Muscle of back (tissue), 13 donors: Measurements from ENCODE around the gene OR8K3. TPM values are rescaled to one million over a fixed set of nuclear protein-coding genes. Genes with fewer than 3 reads are reported as not detected.

Experiments
- DNase-seq, 3 donors: peaks; one replicate each; pipeline versions ENCODE4 v3.0.0 to v3.0.0-alpha.2; 2013
- long read RNA-seq, 9 donors: transcript quantifications; one replicate each; lab custom pipeline, GENCODE V29; 2026
- polyA plus RNA-seq, 10 donors: library from polyadenylated mRNA; unstranded; fragments of 120-200 nt; gene quantifications; one replicate each; pipeline ENCODE4 v1.2.1, GENCODE V29; 2013; ENCODE audit not compliant: insufficient read length in 10 of 10

OR8K3 gene
- polyA plus RNA-seq, result not detected
- long read RNA-seq, donor 1, result 0 reads
- long read RNA-seq, donor 2, result 0 reads
- long read RNA-seq, donor 3, result 0 reads
- long read RNA-seq, donor 4, result 0 reads
- long read RNA-seq, donor 5, result 0 reads
- long read RNA-seq, donor 6, result 0 reads
- long read RNA-seq, donor 7, result 0 reads
- long read RNA-seq, donor 8, result 0 reads
- long read RNA-seq, donor 9, result 0 reads

DNA sequence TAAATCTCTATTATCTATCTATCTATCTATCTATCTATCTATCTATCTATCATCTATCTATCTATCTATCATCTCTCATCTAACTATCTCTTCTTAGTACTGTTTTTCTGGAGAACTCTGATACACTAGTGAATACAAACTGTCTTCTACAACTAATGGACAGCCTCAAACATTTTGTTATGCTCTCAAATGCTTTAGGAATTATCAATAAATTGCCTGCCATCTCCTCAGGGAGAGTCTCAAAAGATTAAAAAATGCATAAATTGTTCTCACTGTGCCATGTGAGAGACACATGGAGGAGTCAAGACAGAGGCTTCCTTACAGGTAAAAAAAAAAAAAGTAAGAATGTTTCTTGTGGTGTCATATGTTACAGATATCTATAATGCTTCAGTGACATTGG lies at the start of gene OR8K3:
OR8K3 (plus strand) TSS at position 301 of the 400 bp plus-strand sequence. CDS start 3,163 bp downstream, outside the sequence.
- DNase-seq, result no peak

DNA sequence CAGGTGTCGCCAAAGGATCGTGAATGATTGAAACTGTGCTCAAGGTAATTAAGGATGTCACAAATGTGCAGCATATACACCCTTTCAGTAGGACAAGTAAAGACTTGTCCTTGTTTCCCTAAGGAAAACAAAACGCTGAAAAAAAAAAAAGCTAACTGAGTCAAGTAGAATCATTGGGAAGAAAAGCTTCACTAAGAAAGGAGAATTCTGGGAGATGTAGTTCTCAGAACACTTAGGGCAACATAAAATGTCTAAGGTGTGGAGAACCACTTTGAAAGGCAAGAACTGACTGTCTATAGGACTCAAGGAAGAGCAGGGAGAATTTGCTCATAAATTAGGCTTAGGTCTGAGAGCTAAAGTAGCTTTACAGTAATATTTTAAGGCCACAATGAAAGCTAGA lies 43.9 kb upstream of the OR8K3 start:
- DNase-seq, result no peak

DNA sequence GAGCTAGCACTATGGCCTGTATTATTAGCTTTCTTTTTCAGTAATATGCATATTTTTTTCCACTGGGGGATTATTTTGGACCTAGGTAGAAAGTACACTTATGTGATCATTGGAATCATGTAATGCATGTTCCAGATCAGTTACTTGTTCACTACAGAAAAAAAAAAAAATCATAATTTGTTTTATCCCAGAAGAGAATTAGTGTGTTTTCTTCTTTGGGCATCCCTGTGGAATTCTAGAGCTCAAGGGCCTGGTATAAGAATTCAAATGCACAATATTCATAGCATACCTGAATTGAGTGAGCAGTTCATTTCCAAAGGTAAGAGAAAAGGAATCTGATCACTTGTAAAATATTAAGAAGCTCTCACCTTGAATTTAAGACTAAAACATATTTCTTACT lies 41.1 kb upstream of the OR8K3 start, which contains the start of gene OR5T1:
OR5T1 (plus strand) TSS at position 301 of the 400 bp plus-strand sequence. CDS start 1,485 bp downstream, outside the sequence.
- DNase-seq, result no peak

DNA sequence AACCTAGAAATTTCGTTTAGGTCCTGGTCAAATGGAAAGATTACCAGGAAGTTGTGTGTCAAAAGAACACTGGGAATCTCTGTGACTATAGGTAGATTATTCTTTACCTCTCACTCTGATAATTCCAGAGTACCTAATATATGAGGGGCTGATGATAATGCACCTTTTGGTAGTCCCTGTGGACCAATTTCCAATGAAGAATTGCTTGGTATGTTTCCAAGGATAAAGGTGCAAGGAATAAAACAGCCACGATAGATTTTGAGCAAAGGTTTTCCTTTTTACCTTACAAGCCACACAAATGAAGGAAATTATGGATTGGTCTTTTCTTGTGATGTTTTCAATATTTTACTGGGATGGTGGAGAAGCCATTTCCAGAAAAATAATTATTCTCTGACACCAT lies 22.8 kb upstream of the OR8K3 start, which contains the start of gene OR8H1:
OR8H1 (minus strand) TSS at position 101 of the 400 bp plus-strand sequence. CDS start 1,192 bp downstream, outside the sequence.
- DNase-seq, result no peak

GRCh38 chr11:56296898-56297297 lies 18.0 kb upstream of the OR8K3 start:
- no peak for DNase-seq

DNA sequence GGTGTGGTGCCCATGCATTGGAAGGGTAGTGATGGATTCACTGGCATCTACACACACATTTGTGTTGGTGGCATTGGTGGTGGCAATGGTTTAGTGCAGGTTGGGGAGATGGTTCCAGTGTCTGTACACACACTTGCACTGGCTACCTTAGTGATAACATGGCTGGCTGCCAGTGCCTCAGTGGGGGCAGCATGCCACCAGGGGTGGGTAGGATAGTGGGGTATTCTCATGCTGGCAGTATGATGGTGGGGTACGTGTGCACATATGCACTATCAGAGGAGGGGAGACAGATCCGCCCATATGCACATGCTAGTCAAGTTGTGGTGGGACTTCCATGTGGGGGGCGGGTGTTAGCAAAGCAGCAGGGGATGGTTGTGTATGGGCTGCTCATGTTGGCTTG lies 7.1 kb upstream of the OR8K3 start:
- no peak for DNase-seq

DNA sequence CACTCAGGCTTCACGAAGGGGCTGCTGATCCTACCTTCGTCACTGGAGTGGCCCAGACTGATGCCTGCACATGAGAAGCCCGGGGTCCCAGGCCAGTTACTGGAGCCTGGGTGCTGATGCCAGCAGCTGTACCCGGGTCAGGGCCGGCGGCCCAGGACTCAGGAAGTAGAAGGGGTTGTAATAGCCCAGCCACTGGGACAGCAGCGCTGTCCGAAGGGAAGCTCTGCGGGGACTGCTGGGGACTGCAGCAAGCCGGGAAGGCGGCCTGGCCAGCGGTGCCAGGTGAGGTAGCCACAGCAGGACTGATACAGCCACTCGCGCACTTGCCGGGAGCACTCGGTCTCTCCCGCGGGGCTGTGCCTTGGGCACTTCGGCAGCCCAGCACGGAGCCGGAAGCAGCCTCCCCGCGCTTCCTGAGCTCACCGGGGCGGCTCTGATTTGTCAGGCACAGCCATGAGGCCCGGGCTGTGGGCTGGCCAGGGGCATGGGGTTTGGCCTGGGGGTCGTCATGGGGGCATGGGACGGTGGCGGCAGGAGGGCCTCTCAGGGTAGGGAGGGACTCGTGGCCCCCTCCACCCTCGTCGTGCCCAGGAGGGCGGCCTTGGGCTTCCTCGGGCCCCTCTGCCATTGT lies 17.0 kb downstream of the OR8K3 start:
- no peak for DNase-seq

DNA sequence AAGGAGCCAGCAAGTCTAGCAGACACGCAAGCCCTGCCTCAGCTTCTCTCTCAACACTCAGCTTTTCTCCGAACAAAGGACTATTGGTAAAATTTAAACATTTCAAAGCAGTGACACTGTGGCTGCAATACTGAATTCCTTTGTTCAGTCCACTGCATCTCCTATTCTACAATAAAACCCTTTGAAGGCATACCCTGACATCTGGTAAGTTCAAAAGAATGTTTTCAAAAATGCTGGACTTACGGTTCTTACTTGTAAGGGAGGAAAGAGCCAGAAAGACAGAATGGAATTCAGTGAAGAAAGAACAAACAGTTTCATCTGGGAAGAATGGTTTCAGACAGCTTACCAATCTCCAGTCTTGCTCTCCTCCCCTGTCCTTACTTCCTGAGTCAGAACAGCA lies 18.2 kb downstream of the OR8K3 start:
- DNase-seq, result no peak

- no peak for DNase-seq
Observed at GRCh38 chr11:56340289-56340688, 25.3 kb downstream of the OR8K3 start.

DNA sequence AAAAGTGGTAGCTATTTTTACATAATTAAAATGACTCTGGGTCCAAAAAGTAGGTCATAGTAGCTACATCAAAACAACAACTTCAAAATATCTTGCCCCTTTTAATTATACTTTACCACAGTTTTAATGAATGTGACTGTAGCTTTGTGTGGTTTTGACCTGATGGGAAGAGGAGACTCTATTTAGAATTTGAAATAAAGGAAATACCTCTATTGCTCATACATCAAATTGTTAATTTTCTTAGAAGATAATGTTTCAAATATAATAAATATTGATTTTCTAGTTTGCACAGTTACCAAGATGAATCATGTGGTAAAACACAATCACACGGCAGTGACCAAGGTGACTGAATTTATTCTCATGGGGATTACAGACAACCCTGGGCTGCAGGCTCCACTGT lies 30.8 kb downstream of the OR8K3 start, which contains the start of gene OR8K1:
OR8K1 (plus strand) TSS at position 301 of the 400 bp plus-strand sequence; CDS start at position 301, 0 bp downstream.
- no peak for DNase-seq

- DNase-seq, result no peak
Observed at GRCh38 chr11:56353991-56354390, 39.0 kb downstream of the OR8K3 start, which contains the start of gene OR8J1. TSS of gene OR8J1 (plus strand) at chr11:56354291. CDS start at chr11:56360247, 5,956 bp downstream.

Other genes with a start within 250 kb of the OR8K3 start
- gene OR8I2, start 221.8 kb upstream of the OR8K3 start, polyA plus RNA-seq, result not detected
- gene OR8H2, start 211.5 kb upstream of the OR8K3 start, polyA plus RNA-seq, result under 1 TPM in 3 of 10 donors, not detected in 7; 0.05 to 0.07 (median 0.05) TPM
- gene OR8H3, start 192.8 kb upstream of the OR8K3 start, polyA plus RNA-seq, result not detected
- not detected for gene OR8J3, start 174.9 kb upstream of the OR8K3 start, polyA plus RNA-seq
- gene OR8K5, start 154.8 kb upstream of the OR8K3 start, polyA plus RNA-seq, result not detected
- gene OR5J2, start 138.5 kb upstream of the OR8K3 start, polyA plus RNA-seq, result not detected
- not detected for gene OR5T2, start 80.9 kb upstream of the OR8K3 start, polyA plus RNA-seq
- gene OR5T3, start 62.9 kb upstream of the OR8K3 start, polyA plus RNA-seq, result not detected
- gene OR5T1, start 41.0 kb upstream of the OR8K3 start, polyA plus RNA-seq, result not detected
- gene OR8H1, start 22.9 kb upstream of the OR8K3 start, polyA plus RNA-seq, result not detected
- gene OR8K1, start 30.9 kb downstream of the OR8K3 start, polyA plus RNA-seq, result not detected
- not detected for gene OR8J1, start 39.1 kb downstream of the OR8K3 start, polyA plus RNA-seq
- gene OR8U1, start 60.5 kb downstream of the OR8K3 start, polyA plus RNA-seq, result not detected
- not detected for gene OR5AL1, start 97.6 kb downstream of the OR8K3 start, polyA plus RNA-seq
- not detected for gene OR5M3, start 158.2 kb downstream of the OR8K3 start, polyA plus RNA-seq
- gene OR5M8, start 176.2 kb downstream of the OR8K3 start, polyA plus RNA-seq, result not detected
- gene OR5M11, start 228.1 kb downstream of the OR8K3 start, polyA plus RNA-seq, result not detected